GM12864 (cell line): ENCODE data around the gene NBPF1.
"Not testable (repeated sequence)": the region's sequence is repeated elsewhere in the genome, so short reads cannot be mapped to it uniquely, and the experiment has no call there.

Experiments
- DNase-seq: peaks from one replicate; pipeline ENCODE4 v3.0.0-alpha.2; 2011; ENCODE audit warnings: low read depth
- H3K4me3 ChIP-seq: 2 replicates; pipeline ENCODE4 v1.5.1; 2011; ENCODE audit warnings: mild to moderate bottlenecking, low read depth, low read length, control low read depth
- CTCF ChIP-seq: IDR thresholded peaks from 2 replicates; pipeline ENCODE4 v1.5.1; 2011; ENCODE audit warnings: low read depth, mild to moderate bottlenecking, moderate library complexity, low read length, control low read depth, inconsistent platforms; ENCODE audit errors: missing control alignments

NBPF1 gene

GRCh38 chr1:16614361-16615252 lies 1.2 kb upstream of the NBPF1 start:
- TF ChIP-seq CTCF, result no peak
- H3K4me3 ChIP-seq, result no peak overlapping the region
- no peak for DNase-seq

- TF ChIP-seq CTCF, result no peak
- DNase-seq, result no peak
- peak overlapping the region; percentile 62 for H3K4me3 ChIP-seq
Measured at GRCh38 chr1:16612332-16613172, 812 bp downstream of the NBPF1 start.

- H3K4me3 ChIP-seq, DNase-seq: not testable (repeated sequence)
Measured at GRCh38 chr1:16611981-16612331, 1.4 kb downstream of the NBPF1 start.

GRCh38 chr1:16611164-16611563 lies 2.2 kb downstream of the NBPF1 start:
- not testable (repeated sequence) for H3K4me3 ChIP-seq, DNase-seq

- DNase-seq, H3K4me3 ChIP-seq: not testable (repeated sequence)
Measured at GRCh38 chr1:16610553-16610952, 2.8 kb downstream of the NBPF1 start.

GRCh38 chr1:16609761-16610160 lies 3.6 kb downstream of the NBPF1 start:
- not testable (repeated sequence) for DNase-seq, H3K4me3 ChIP-seq

- DNase-seq, result no peak
- no peak for TF ChIP-seq CTCF
- H3K4me3 ChIP-seq, result no peak overlapping the region
Measured at GRCh38 chr1:16608838-16609560, 4.4 kb downstream of the NBPF1 start.

- H3K4me3 ChIP-seq, DNase-seq: not testable (repeated sequence)
Measured at GRCh38 chr1:16607853-16608815, 5.2 kb downstream of the NBPF1 start.

- TF ChIP-seq CTCF, result no peak
- H3K4me3 ChIP-seq, result no peak overlapping the region
- no peak for DNase-seq
Measured at GRCh38 chr1:16607433-16607851, 5.9 kb downstream of the NBPF1 start.

- DNase-seq, H3K4me3 ChIP-seq: not testable (repeated sequence)
Measured at GRCh38 chr1:16606666-16607432, 6.5 kb downstream of the NBPF1 start.
